GM04504 (cell line): ENCODE measurements around the gene CABP2.
A peak's percentile ranks its signal among the peaks of the same experiment; 100 is the strongest.
"Not testable (repeated sequence)": the region's sequence is repeated elsewhere in the genome, so short reads cannot be mapped to it uniquely, and the experiment has no call there.

ENCODE experiments used
- DNase-seq: peaks from one replicate; pipeline ENCODE4 v3.0.0-alpha.2; 2012; ENCODE audit warnings: low read depth

The CABP2 gene

GRCh38 chr11:67522844-67523555 is at the start of gene CABP2:
CABP2 (minus strand) TSS chr11:67523446; CDS start chr11:67523326, 120 bp downstream.
- no peak for DNase-seq

- DNase-seq, result no peak
Measured at GRCh38 chr11:67572747-67573419, 49.6 kb upstream of the CABP2 start.

GRCh38 chr11:67572305-67572704 is 49.1 kb upstream of the CABP2 start:
- DNase-seq, result no peak

GRCh38 chr11:67571443-67571842 is 48.2 kb upstream of the CABP2 start:
- DNase-seq, result no peak

GRCh38 chr11:67564230-67564629 is 41.0 kb upstream of the CABP2 start:
- DNase-seq, result no peak

GRCh38 chr11:67563705-67564114 is 40.5 kb upstream of the CABP2 start:
- DNase-seq, result peak; percentile 63

GRCh38 chr11:67562963-67563704 is 39.9 kb upstream of the CABP2 start:
- no peak for DNase-seq

GRCh38 chr11:67561971-67562619 is 38.8 kb upstream of the CABP2 start:
- no peak for DNase-seq

- no peak for DNase-seq
Measured at GRCh38 chr11:67558084-67558772, 35.0 kb upstream of the CABP2 start.

GRCh38 chr11:67556244-67556643 is 33.0 kb upstream of the CABP2 start:
- no peak for DNase-seq

GRCh38 chr11:67551697-67552096 is 28.5 kb upstream of the CABP2 start:
- DNase-seq, result not testable (repeated sequence)

GRCh38 chr11:67551127-67551526 is 27.9 kb upstream of the CABP2 start:
- no peak for DNase-seq

GRCh38 chr11:67548555-67549110 is 25.4 kb upstream of the CABP2 start:
- no peak for DNase-seq

GRCh38 chr11:67548112-67548511 is 24.9 kb upstream of the CABP2 start:
- not testable (repeated sequence) for DNase-seq

- DNase-seq, result no peak
Measured at GRCh38 chr11:67545280-67545679, 22.0 kb upstream of the CABP2 start.

GRCh38 chr11:67544616-67545242 is 21.5 kb upstream of the CABP2 start:
- no peak for DNase-seq

GRCh38 chr11:67543585-67543984 is 20.3 kb upstream of the CABP2 start:
- DNase-seq, result no peak

GRCh38 chr11:67542971-67543370 is 19.7 kb upstream of the CABP2 start:
- DNase-seq, result no peak

- no peak for DNase-seq
Measured at GRCh38 chr11:67542169-67542568, 18.9 kb upstream of the CABP2 start.

GRCh38 chr11:67541198-67541597 is 18.0 kb upstream of the CABP2 start:
- DNase-seq, result no peak

GRCh38 chr11:67539550-67539949 is 16.3 kb upstream of the CABP2 start:
- DNase-seq, result no peak
